ENCODE results near the gene DDX39B. TPM values are rescaled to one million over a fixed set of nuclear protein-coding genes. Genes with fewer than 3 reads are reported as not detected.
A peak's percentile ranks its signal among the peaks of the same experiment; 100 is the strongest.

The DDX39B gene
- polyA plus RNA-seq, 3 donors from 2014 or later, result 49.7 to 71.6 (median 56.2) TPM

DNA sequence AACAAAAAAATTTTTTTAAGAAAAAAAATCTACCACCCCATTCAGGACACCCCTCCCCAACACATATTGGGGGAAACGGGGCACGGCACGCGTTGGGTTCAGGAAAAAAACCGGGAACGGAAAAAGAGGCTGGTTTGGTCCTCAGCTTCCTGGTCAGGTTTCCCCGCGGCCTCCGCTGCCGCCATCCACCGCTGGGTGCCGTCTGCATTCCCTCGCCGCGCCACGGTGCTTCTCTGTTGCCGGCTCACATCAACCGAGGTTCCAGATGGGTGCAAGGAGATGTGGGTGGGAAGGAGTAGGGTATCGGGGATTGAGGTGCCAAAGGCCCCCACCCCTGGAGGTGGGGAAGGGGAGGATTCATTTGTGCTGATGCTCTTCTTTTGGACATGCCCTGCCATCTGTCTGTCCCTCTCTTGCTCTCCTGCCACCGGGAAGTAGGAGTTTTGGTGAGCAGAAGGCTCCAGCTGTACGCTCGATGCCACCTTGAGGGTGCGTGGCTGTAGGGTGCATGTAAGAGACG is 7.2 kb downstream of the DDX39B start:
- H3K27me3 Mint-ChIP-seq (ENCODE audit: low read depth in 3 of 3), result peaks cover 0 to 10% (median 0%) of the 10 kb centered on the region in 3 donors
- H3K27ac Mint-ChIP-seq, result peak overlapping the region in 1 of 6 donors; percentile 5
- no peak overlapping the region for H3K4me3 Mint-ChIP-seq
- H3K4me1 Mint-ChIP-seq, result peaks cover 24 to 51% of the 10 kb centered on the region in 2 donors
- H3K36me3 Mint-ChIP-seq, result peaks cover 24 to 75% (median 49%) of the 10 kb centered on the region in 3 donors
- DNase-seq, result no peak
- no peaks in the 10 kb centered on the region for H3K9me3 Mint-ChIP-seq

DNA sequence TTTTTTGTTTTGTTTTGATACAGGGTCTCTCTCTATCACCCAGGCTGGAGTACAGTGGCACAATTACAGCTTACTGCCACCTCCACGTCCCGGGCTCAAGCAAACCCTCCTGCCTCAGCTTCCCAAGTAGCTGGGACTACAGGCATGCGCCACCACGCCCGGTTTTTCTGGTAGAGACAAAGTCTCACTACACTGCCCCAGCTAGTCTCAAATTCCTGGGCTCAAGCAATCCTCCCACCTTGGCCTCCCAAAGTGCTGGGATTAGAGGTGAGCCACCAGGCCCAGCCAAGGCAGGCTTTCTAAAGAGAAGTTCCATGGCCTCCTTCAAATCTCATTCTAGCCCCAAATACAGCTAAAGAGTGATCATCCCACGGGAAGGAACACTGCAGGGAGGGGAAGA is 7.8 kb downstream of the DDX39B start:
- DNase-seq, result no peak
- no peak overlapping the region for H3K27ac Mint-ChIP-seq
- H3K9me3 Mint-ChIP-seq, result no peaks in the 10 kb centered on the region
- peaks cover 19 to 46% of the 10 kb centered on the region in 2 donors for H3K4me1 Mint-ChIP-seq
- H3K4me3 Mint-ChIP-seq, result no peak overlapping the region
- peaks cover 20 to 71% (median 43%) of the 10 kb centered on the region in 3 donors for H3K36me3 Mint-ChIP-seq
- peaks cover 0 to 10% (median 2%) of the 10 kb centered on the region in 3 donors for H3K27me3 Mint-ChIP-seq (ENCODE audit: low read depth in 3 of 3)

DNA sequence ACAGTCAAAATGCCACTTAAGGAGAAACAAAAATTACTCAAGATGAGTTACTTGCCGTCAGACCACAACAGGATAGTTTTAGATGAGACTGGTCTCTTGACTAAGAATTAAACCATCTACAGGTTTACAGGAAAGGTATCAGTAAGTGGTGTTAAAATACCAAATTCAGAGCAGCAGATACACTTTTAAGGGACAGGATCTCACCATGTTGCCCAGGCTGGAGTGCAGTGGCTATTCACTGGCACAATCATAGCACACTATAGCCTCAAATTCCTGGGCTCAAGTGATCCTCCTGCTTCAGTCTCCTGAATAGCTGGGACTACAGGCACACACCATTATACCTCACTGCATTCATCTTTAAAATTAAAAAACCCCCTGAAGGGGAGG is 8.4 kb downstream of the DDX39B start:
- DNase-seq, result no peak
- H3K4me1 Mint-ChIP-seq, result peaks cover 13 to 40% of the 10 kb centered on the region in 2 donors
- peaks cover 20 to 66% (median 38%) of the 10 kb centered on the region in 3 donors for H3K36me3 Mint-ChIP-seq
- H3K27me3 Mint-ChIP-seq (ENCODE audit: low read depth in 3 of 3), result peaks cover 2 to 10% (median 3%) of the 10 kb centered on the region in 3 donors
- H3K4me3 Mint-ChIP-seq, result no peak overlapping the region
- peak overlapping the region in 4 of 6 donors; percentile 26 to 61 (median 38) for H3K27ac Mint-ChIP-seq
- H3K9me3 Mint-ChIP-seq, result no peaks in the 10 kb centered on the region

DNA sequence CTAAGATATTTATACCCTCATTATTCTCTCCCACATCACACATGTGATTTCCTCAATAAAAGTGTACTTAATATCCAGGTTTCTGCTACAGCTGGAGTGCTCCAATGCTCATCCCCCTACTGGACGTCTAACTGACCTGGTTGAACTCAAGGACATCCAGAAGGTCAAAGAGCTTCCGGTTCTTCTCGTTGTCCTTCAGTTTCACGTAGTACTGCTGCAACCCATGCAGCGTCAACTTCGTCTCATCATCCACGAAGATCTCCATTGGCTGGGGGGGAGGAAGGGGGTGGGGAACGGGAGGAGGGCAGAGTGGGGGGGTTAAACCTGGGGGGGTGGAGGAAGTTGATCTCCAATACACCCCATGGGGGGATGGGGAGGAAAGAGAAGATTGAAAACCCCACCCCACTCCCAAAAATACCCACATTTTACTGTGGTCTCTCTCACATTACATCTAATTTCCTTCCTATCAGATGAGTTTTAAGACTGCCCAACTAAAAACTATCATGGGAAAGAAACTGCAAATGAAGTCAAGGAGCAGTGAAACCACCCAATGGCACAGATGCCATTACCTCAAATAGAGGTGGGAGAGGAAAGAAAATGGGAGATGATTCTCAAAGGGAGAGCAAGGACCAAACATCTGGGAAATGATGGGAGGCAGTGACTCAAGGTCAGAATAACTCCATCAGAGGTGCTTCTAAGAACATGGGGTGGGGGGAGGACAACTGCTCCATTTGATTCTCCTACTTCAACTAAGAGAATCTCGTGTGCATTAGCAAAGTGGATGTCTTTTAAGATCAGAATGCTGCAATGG is 9.0 kb downstream of the DDX39B start:
- Mint-ChIP-seq H3K27ac (peak overlapping the region in 5 of 6 donors; percentile 36 to 76 (median 61)), H3K9me3 (no peaks in the 10 kb centered on the region), H3K27me3 (ENCODE audit: low read depth in 3 of 3) (peaks cover 2 to 11% (median 3%) of the 10 kb centered on the region in 3 donors), H3K4me3 (no peak overlapping the region), H3K36me3 (peaks cover 20 to 63% (median 35%) of the 10 kb centered on the region in 3 donors), H3K4me1 (peaks cover 10 to 36% of the 10 kb centered on the region in 2 donors)
- no peak for DNase-seq

DNA sequence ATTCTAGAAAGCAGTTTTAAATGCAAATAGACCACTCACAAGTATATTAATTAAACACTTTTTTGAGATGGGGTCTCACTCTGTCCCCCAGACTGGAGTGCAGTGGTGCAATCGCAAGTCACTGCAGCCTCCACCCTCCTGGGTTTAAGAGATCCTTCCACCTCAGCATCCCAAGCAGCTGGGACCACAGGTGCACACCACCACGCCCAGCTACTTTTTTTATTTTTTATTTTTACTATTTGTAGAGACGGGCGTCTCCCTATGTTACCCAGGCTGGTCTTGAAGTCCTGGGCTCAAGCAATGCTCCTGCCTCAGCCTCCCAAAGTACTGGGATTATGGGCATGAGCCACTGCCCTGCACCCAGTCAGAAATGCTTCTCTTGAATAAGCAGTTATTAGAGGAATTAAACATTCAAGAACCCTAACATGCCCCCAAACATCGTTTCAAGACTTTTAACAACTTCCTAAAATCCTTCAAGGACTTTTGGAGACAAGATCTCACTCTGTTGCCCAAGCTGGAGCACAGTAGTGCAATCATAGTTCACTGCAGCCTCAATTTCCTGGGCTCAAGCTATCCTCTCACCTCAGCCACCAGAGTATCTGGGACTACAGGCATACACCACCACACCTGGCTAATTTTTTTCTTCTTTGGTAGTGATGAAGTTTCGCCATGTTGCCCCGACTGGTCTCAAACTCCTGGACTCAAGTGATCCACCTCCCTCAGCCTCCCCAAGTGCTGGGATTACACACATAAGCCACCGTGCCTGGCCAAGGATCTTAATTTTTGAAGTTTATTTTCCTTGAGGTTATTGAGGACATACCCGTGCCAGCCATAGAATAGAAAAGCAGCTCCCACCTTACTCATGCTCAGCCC is 9.8 kb downstream of the DDX39B start:
- Mint-ChIP-seq H3K27me3 (ENCODE audit: low read depth in 3 of 3) (peaks cover 2 to 11% (median 3%) of the 10 kb centered on the region in 3 donors), H3K9me3 (no peaks in the 10 kb centered on the region), H3K36me3 (peaks cover 20 to 59% (median 35%) of the 10 kb centered on the region in 3 donors), H3K4me3 (no peak overlapping the region), H3K27ac (peak overlapping the region in 4 of 6 donors; percentile 39 to 61 (median 53)), H3K4me1 (peaks cover 10 to 36% of the 10 kb centered on the region in 2 donors)
- DNase-seq, result no peak

DNA sequence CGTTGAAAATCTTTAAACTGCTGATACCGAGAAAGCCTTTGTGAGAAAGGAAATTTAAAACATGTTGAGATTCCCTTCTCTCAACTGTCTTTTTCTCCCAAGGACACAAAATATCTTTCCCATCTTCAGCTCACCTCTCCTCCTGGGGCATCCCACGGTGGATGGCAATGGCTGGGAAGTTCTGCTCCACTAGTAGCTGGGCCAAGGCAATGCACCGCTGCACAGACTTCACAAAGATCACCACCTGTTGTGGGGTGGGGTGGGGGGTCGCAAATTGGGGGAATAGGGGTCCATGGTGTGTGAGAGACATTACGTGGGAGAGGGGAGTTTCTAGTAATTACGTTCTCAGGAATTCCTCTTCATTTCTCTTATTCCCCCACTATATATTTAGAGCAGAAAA is 10.6 kb downstream of the DDX39B start:
- no peak overlapping the region for H3K27ac Mint-ChIP-seq
- no peaks in the 10 kb centered on the region for H3K9me3 Mint-ChIP-seq
- DNase-seq, result no peak
- H3K4me3 Mint-ChIP-seq, result no peak overlapping the region
- H3K27me3 Mint-ChIP-seq (ENCODE audit: low read depth in 3 of 3), result peaks cover 2 to 11% (median 3%) of the 10 kb centered on the region in 3 donors
- H3K36me3 Mint-ChIP-seq, result peaks cover 16 to 53% (median 29%) of the 10 kb centered on the region in 3 donors
- peaks cover 8 to 30% of the 10 kb centered on the region in 2 donors for H3K4me1 Mint-ChIP-seq

DNA sequence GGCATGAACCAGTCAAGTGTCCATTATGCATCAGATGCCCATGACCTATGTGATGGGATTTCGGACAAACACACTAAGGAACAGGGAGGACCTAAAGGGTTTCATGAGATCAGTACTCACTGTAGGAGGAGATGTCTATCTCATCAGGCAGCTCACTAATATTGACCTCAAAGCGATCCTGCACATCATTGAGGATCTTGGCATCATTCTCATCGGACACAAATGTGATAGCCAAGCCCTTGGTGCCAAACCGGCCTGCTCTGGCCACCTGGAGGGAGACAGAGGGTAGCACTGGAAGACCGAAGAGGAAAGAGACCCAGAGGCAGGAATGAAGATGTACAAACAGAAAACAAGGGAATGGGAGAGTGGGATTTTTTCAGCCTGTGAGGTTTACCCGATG is 11.1 kb downstream of the DDX39B start:
- Mint-ChIP-seq H3K36me3 (peaks cover 16 to 48% (median 24%) of the 10 kb centered on the region in 3 donors), H3K27me3 (ENCODE audit: low read depth in 3 of 3) (peaks cover 2 to 11% (median 3%) of the 10 kb centered on the region in 3 donors), H3K9me3 (no peaks in the 10 kb centered on the region), H3K4me1 (peaks cover 3 to 25% of the 10 kb centered on the region in 2 donors), H3K4me3 (no peak overlapping the region), H3K27ac (peak overlapping the region in 1 of 6 donors; percentile 21)
- no peak for DNase-seq

DNA sequence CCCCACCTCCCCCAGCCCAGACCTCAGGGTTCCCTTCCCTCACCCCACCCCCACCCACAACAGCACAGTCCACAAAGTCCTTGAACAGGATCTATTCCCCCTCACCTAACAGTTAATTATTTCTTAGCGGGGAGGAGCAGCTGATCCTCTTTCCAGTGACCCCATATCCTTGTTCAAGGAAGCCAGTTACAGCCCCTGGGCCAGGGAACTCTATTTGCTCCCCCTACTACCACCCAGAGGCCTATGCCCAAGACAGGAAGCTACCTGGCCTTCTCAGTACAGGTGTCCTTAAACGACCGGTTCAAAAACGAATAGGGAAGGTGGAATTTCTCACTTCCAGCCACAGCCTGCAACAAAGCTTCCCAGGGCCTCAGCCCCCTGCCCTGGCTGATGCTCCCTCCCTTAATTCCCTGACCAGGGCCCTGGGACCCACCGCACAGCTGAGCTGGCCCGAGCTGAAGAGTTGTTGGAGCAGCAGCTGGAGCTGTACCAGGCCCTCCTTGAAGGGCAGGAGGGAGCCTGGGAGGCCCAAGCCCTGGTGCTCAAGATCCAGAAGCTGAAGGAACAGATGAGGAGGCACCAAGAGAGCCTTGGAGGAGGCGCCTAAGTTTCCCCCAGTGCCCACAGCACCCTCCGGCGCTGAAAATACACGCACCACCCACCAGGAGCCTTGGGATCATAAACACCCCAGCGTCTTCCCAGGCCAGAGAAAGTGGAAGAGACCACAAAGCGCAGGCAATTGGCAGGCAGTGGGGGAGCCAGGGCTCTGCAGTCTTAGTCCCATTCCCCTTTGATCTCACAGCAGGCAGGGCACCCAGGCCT is 12.3 kb downstream of the DDX39B start:
- Mint-ChIP-seq H3K27ac (peak overlapping the region in 1 of 6 donors; percentile 17), H3K9me3 (no peaks in the 10 kb centered on the region), H3K4me1 (peaks cover 3 to 21% of the 10 kb centered on the region in 2 donors), H3K36me3 (peaks cover 15 to 38% (median 16%) of the 10 kb centered on the region in 3 donors), H3K27me3 (ENCODE audit: low read depth in 3 of 3) (peaks cover 2 to 5% (median 3%) of the 10 kb centered on the region in 3 donors), H3K4me3 (no peak overlapping the region)
- no peak for DNase-seq

DNA sequence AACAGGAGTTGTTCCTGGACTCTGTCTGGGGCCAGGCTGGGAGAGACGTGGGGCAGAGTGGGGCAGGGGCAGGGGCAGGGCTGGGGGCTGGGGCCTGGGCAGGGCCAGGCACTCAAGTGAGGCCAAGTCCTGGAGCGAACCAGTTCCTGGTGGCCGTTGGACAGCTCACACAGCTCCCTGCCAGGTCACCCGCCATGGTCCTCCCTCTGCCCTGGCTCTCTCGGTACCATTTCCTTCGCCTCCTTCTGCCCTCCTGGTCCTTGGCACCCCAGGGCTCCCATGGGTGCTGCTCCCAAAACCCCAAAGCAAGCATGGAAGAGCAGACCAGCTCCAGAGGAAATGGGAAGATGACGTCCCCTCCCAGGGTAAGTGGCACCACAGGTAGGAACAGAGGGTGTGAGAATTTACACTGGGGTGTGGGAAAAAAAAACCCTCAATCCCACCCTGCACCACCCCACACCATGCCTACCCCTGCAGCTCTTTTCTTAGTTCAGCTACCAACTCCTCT is 12.9 kb downstream of the DDX39B start, which contains the start of gene MCCD1:
TSS of gene MCCD1 (plus strand) at position 142 of the 508 bp plus-strand sequence. CDS start at position 195, 53 bp downstream.
- Mint-ChIP-seq H3K36me3 (peaks cover 15 to 35% (median 16%) of the 10 kb centered on the region in 3 donors), H3K27ac (peak within 1 kb of the TSS in 1 of 6 donors; percentile 29), H3K27me3 (ENCODE audit: low read depth in 3 of 3) (peaks cover 2 to 3% (median 3%) of the 10 kb centered on the region in 3 donors), H3K4me1 (peaks cover 3 to 21% of the 10 kb centered on the region in 2 donors), H3K9me3 (no peaks in the 10 kb centered on the region), H3K4me3 (no peak within 1 kb of the TSS)
- no peak for DNase-seq

DNA sequence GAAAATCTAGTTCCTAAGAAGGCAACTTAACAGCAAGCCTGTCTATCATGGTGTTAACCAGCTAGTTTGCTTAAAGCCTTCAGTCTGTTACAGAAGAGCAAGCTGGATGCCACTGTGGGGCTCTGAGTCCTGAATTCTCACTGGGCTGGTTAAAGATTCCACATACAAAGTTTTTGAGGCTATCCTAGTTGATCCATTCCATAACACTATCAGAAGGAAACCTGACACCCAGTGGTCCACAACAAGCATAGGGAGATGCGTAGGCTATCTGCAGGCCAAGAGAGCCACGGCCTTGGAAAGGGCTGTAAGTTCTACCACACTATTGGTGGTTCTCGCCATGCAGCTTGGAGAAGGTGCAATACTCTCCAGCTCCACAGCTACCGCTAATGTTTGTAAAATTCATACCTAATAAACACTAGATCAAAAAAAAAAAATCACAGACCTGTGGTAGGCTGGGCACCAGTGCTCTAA is 13.5 kb downstream of the DDX39B start:
- H3K4me1 Mint-ChIP-seq, result peaks cover 3 to 18% of the 10 kb centered on the region in 2 donors
- no peaks in the 10 kb centered on the region for H3K9me3 Mint-ChIP-seq
- H3K4me3 Mint-ChIP-seq, result no peak overlapping the region
- H3K36me3 Mint-ChIP-seq, result peaks cover 13 to 34% (median 14%) of the 10 kb centered on the region in 3 donors
- peak overlapping the region in 1 of 6 donors; percentile 29 for H3K27ac Mint-ChIP-seq
- H3K27me3 Mint-ChIP-seq (ENCODE audit: low read depth in 3 of 3), result peaks cover 2 to 3% (median 3%) of the 10 kb centered on the region in 3 donors
- DNase-seq, result no peak

DNA sequence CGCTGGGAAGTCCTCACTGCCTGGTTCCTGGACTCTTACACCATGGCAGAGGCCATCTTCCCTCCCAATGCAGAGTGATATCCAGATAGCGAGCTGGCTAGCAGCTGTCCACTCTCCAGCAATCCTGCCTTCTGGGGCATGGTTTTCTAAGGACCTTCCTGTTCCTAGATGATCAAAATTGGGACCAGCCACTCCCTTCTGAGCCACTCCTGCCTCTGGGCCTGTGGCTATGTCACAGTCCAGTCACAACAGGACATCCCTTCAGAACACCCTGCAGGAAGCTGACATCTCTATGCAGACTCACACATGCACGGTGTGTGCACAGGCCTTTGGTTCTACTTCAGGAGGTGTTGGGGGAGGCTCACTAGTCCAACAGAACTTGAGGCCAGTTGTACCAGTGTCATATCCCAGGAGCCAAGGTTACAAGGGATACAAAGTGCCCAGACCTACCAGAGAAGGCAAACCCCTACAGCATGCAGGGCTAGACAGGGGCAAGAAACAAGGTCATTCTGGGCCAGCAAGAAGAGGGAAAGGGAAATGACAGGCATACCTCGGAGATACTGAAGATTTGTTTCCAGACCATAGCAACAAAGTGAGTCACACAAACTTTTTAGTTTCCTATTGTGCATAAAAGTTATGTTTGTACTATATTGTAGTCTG is 15.7 kb downstream of the DDX39B start:
- H3K27ac Mint-ChIP-seq, result no peak overlapping the region
- H3K36me3 Mint-ChIP-seq, result peaks cover 9 to 15% (median 9%) of the 10 kb centered on the region in 3 donors
- no peak overlapping the region for H3K4me3 Mint-ChIP-seq
- no peaks in the 10 kb centered on the region for H3K9me3 Mint-ChIP-seq
- peaks cover 0 to 5% of the 10 kb centered on the region in 2 donors for H3K4me1 Mint-ChIP-seq
- H3K27me3 Mint-ChIP-seq (ENCODE audit: low read depth in 3 of 3), result peaks cover 2 to 6% (median 3%) of the 10 kb centered on the region in 3 donors
- DNase-seq, result no peak

DNA sequence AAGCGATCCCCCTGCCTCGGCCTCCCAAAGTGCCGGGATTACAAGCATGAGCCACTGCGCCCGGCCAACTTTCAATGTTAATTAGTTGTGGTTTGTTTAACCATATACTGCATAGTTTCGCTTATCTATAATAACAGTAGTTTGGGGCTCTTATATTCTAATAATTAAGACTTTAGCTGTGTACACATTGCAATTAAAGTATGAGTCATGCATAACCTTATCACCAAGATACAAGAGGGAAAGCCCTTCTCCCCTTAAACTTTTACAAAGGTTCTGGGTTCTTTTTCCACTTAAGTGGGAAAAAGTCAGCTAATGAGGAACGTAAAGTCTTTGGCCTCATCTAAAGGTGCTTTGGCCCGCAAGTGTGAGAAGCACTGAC is 16.3 kb downstream of the DDX39B start:
- H3K4me1 Mint-ChIP-seq, result peaks cover 0 to 1% of the 10 kb centered on the region in 2 donors
- H3K36me3 Mint-ChIP-seq, result peaks cover 5 to 9% (median 7%) of the 10 kb centered on the region in 3 donors
- H3K27ac Mint-ChIP-seq, result no peak overlapping the region
- peaks cover 2 to 6% (median 3%) of the 10 kb centered on the region in 3 donors for H3K27me3 Mint-ChIP-seq (ENCODE audit: low read depth in 3 of 3)
- no peak for DNase-seq
- no peaks in the 10 kb centered on the region for H3K9me3 Mint-ChIP-seq
- H3K4me3 Mint-ChIP-seq, result no peak overlapping the region

Data from immature natural killer cell (primary cell).